Measurements from ENCODE around the gene WFDC1.
A peak's percentile ranks its signal among the peaks of the same experiment; 100 is the strongest.

Gene WFDC1

DNA sequence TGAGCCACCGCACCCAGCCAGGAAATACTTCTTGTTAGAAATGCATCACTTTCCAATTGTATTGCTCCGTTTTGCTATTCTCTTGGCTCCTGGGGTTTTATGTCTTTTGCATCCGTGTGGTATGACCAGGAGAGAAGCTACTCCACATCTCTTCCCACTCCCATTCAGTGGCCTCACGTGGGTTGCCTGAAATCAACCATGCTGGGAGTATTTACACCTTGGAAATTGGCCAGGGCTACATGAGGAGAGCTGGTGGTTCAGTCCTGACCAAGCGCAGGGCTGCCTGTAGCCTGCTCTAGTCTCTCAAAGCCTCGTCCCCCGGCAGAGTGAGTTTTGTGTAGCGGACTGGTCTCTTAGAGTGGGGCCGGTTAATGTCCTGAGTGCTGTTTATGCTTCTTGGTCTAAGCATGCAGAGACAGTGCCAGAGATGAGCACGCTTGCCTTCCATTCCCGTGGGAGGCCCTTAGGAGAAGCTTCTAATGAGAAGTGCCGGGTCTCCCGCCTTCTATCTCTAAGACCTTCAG is 3.8 kb downstream of the WFDC1 start:
- H3K4me3 Mint-ChIP-seq = no peak overlapping the region
- H3K27me3 Mint-ChIP-seq (ENCODE audit: low read depth) = peaks cover 57% of the 10 kb centered on the region
- TF ChIP-seq, protein P1, sequence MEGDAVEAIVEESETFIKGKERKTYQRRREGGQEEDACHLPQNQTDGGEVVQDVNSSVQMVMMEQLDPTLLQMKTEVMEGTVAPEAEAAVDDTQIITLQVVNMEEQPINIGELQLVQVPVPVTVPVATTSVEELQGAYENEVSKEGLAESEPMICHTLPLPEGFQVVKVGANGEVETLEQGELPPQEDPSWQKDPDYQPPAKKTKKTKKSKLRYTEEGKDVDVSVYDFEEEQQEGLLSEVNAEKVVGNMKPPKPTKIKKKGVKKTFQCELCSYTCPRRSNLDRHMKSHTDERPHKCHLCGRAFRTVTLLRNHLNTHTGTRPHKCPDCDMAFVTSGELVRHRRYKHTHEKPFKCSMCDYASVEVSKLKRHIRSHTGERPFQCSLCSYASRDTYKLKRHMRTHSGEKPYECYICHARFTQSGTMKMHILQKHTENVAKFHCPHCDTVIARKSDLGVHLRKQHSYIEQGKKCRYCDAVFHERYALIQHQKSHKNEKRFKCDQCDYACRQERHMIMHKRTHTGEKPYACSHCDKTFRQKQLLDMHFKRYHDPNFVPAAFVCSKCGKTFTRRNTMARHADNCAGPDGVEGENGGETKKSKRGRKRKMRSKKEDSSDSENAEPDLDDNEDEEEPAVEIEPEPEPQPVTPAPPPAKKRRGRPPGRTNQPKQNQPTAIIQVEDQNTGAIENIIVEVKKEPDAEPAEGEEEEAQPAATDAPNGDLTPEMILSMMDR (IDR thresholded peaks at IDR 0.05; ENCODE audit: unreplicated experiment in 3 of 3) = no peak
- H3K9me3 Mint-ChIP-seq = no peaks in the 10 kb centered on the region
- no peaks in the 10 kb centered on the region for H3K36me3 Mint-ChIP-seq (ENCODE audit: low read depth)
- peak overlapping the region in 2 of 3 experiments; percentile 31 to 57 for H3K27ac Mint-ChIP-seq
- peaks cover 56% of the 10 kb centered on the region for H3K4me1 Mint-ChIP-seq

DNA sequence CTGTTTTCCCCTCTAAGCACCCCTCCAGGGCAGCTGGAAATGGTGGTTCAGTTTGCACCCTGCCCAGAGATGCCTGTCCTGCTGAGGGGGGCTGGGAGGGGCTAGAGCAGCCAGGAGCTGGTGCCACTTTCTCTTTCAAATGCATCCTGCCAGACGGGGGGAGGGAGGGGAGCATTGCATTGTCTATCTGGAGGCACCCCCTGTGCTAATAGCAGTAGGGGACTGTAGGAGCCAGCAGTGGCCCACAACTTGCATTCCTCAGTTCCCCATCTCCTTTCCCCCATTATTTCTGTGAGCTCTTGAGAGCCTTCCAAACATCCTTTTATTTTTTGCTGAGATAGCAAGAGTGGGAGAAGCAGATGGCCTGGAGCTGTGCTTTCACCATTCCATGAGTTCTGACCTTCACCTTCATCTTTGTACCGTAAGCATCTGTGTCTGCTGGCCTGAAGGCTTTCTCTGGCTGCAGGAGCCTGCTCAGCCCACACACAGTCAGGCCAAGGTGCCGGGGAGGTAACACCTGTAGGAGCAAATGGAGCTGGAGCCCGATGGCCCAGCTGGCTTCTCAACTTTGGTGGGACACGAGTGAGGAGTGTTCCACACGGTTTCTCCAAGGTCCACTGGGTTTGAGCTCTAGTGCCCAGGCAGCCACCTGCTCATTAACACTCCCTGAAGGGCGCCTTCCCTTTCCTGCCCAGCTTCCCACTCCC is 5.2 kb downstream of the WFDC1 start:
- Mint-ChIP-seq H3K27me3 (ENCODE audit: low read depth) (peaks cover 52% of the 10 kb centered on the region), H3K4me1 (peaks cover 54% of the 10 kb centered on the region), H3K27ac (peak overlapping the region in 2 of 3 experiments; percentile 24 to 32), H3K4me3 (no peak overlapping the region), H3K9me3 (no peaks in the 10 kb centered on the region), H3K36me3 (ENCODE audit: low read depth) (no peaks in the 10 kb centered on the region)
- TF ChIP-seq, protein P1 (IDR thresholded peaks at IDR 0.05; ENCODE audit: unreplicated experiment in 3 of 3) = no peak

DNA sequence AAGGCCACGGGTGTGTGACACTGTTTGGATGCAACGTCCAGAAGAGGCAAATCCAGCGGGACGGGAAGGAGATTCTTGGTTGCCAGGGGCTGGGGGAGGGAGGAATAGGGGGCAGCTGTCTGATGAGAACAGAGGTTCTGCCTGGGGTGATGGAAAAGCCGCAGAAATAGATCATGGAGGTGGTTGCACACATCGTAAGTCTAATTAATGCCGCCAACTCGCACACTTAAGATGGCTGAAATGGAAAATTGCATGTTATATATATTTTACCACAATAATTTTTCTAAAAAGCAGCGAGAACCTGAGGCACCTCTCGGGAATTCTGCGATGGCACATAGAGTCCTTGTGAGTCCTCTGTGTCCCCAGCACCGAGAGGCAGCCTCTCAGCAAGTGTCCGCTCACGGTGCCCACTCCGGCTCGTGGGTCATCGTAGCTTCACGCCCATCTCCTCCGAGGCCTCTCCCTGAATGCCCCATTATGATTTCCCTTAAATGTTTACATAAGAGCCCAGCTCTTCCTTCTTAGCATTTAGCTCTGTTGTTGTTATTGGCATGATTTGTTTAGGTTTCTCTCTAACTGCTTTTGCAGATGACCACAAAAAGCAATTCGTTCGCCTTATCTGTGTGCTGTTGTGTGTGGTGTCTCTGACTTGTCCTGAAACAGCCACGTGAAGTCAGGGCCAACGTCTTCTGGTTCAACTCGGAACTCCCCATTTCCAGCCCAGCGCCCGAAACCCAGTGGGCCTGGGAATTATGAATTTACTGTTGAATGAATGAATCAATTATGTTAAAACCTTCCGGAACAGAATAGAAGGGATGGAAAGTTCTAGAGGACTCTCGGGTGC is 7.7 kb downstream of the WFDC1 start:
- no peaks in the 10 kb centered on the region for H3K9me3 Mint-ChIP-seq
- H3K36me3 Mint-ChIP-seq (ENCODE audit: low read depth) = no peaks in the 10 kb centered on the region
- peaks cover 34% of the 10 kb centered on the region for H3K4me1 Mint-ChIP-seq
- TF ChIP-seq, protein P1 (IDR thresholded peaks at IDR 0.05; ENCODE audit: unreplicated experiment in 3 of 3) = no peak
- H3K27me3 Mint-ChIP-seq (ENCODE audit: low read depth) = peaks cover 35% of the 10 kb centered on the region
- H3K4me3 Mint-ChIP-seq = no peak overlapping the region
- no peak overlapping the region for H3K27ac Mint-ChIP-seq

DNA sequence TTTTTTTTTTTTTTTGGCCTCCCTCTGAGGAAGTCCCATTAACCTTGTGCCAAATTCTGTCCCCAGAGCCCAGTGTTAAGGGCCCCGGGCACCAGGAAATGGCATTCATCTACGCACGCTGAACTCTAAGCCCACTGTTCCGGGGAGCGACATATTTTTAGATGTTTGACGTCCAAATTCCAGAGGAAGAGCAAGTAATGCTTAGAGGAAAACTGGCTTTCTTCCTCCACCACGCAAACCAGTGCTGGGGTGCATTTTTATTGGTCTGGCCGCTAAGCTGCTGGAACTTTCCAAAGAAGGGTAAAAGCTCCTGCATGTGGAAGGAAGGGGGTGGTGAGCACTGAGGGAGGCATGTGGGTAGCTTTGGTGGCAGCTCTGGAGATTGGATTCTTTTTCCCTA is 8.3 kb downstream of the WFDC1 start:
- Mint-ChIP-seq H3K4me1 (peaks cover 34% of the 10 kb centered on the region), H3K27ac (no peak overlapping the region), H3K36me3 (ENCODE audit: low read depth) (no peaks in the 10 kb centered on the region), H3K27me3 (ENCODE audit: low read depth) (peaks cover 38% of the 10 kb centered on the region), H3K4me3 (no peak overlapping the region), H3K9me3 (no peaks in the 10 kb centered on the region)
- TF ChIP-seq, protein P1 (IDR thresholded peaks at IDR 0.05; ENCODE audit: unreplicated experiment in 3 of 3) = no peak

DNA sequence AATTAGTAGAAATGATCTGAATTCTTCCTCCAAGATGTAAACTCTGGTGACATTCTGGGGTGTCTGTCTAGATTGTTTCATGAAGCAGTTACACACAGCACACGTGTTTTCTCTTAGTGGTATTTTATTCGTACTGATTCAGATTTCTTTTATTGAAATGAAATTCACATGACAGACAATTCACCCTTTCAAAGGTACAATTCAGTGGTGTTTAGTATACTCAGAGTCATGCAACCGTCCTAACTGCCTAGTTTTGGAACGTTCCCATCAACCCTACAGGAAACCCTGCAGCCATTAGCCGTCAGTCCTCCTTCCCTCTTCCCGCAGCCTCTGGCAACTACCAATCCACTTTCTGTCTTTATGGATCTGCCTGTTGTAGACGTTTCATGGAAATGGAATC is 8.8 kb downstream of the WFDC1 start:
- Mint-ChIP-seq H3K27ac (no peak overlapping the region), H3K36me3 (ENCODE audit: low read depth) (no peaks in the 10 kb centered on the region), H3K27me3 (ENCODE audit: low read depth) (peaks cover 38% of the 10 kb centered on the region), H3K4me1 (peaks cover 31% of the 10 kb centered on the region), H3K9me3 (no peaks in the 10 kb centered on the region), H3K4me3 (no peak overlapping the region)
- TF ChIP-seq, protein P1 (IDR thresholded peaks at IDR 0.05; ENCODE audit: unreplicated experiment in 3 of 3) = no peak

Data from nephron (organoid).